BE2C (cell line): Measurements from ENCODE around the gene POFUT1.
A peak's percentile ranks its signal among the peaks of the same experiment; 100 is the strongest.

Source experiments
- DNase-seq: peaks from one replicate; pipeline ENCODE4 v3.0.0-alpha.2; 2020
- H3K27me3 ChIP-seq: fragments of 250-450 bp; sonication (Bioruptor Pico); 2 replicates; pipeline ENCODE4 v1.5.1; 2020; ENCODE audit warnings: mild to moderate bottlenecking
- H3K36me3 ChIP-seq: fragments of 250-450 bp; sonication (Bioruptor Pico); 2 replicates; pipeline ENCODE4 v1.5.1; 2020; ENCODE audit warnings: mild to moderate bottlenecking
- H3K4me1 ChIP-seq: fragments of 250-450 bp; sonication (Bioruptor Pico); 2 replicates; pipeline ENCODE4 v1.5.1; 2020
- H3K4me3 ChIP-seq: 2 replicates; pipeline ENCODE4 v1.5.1; 2011; ENCODE audit warnings: low read depth, low read length
- H3K9me3 ChIP-seq: fragments of 250-450 bp; sonication (Bioruptor Pico); 2 replicates; pipeline ENCODE4 v1.5.1; 2020
- TF ChIP-seq, protein P1 (sequence below): IDR thresholded peaks from 2 replicates; pipeline ENCODE4 v1.5.1; 2012; ENCODE audit warnings: mild to moderate bottlenecking, low read depth, low read length

Gene POFUT1

GRCh38 chr20:32277361-32278198 lies 69.9 kb downstream of the POFUT1 start, which contains the start of gene KIF3B:
Gene KIF3B (plus strand): TSS chr20:32277651. CDS start chr20:32309778, 32,127 bp downstream.
- DNase-seq: peak; percentile 91
- TF ChIP-seq, protein P1, sequence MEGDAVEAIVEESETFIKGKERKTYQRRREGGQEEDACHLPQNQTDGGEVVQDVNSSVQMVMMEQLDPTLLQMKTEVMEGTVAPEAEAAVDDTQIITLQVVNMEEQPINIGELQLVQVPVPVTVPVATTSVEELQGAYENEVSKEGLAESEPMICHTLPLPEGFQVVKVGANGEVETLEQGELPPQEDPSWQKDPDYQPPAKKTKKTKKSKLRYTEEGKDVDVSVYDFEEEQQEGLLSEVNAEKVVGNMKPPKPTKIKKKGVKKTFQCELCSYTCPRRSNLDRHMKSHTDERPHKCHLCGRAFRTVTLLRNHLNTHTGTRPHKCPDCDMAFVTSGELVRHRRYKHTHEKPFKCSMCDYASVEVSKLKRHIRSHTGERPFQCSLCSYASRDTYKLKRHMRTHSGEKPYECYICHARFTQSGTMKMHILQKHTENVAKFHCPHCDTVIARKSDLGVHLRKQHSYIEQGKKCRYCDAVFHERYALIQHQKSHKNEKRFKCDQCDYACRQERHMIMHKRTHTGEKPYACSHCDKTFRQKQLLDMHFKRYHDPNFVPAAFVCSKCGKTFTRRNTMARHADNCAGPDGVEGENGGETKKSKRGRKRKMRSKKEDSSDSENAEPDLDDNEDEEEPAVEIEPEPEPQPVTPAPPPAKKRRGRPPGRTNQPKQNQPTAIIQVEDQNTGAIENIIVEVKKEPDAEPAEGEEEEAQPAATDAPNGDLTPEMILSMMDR: no peak
- Histone ChIP-seq H3K9me3 (no peaks in the 10 kb centered on the region), H3K4me1 (peaks cover 2% of the 10 kb centered on the region; the same call in 1 of the 2 replicates), H3K36me3 (peaks cover 7% of the 10 kb centered on the region; the same call in 1 of the 2 replicates), H3K27me3 (no peaks in the 10 kb centered on the region), H3K4me3 (peak within 1 kb of the TSS; percentile 95)

DNA sequence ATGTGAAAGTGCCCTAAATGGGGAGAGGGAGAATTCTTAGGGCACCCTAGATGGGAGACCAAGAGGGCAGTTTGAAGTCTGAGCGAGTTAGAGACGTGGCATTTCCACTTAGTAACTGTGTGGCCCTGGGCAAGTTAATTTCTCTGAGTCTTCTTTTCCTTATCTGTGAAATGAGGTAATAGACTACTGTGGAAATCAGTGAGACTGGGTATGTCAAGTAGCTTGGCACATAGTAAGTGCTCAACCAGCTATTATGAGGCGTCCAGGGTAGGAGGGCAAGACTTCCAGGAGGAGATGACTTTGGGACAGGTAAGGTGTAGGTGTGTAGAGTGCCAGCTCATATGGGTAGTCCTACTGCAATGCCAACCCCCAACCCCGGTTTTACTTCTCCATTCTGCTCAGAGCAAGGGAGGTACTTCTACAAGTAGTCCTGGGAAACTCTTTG lies 70.5 kb downstream of the POFUT1 start:
- Histone ChIP-seq H3K9me3 (no peaks in the 10 kb centered on the region), H3K4me3 (peak overlapping the region; percentile 95), H3K36me3 (peaks cover 7% of the 10 kb centered on the region; the same call in 1 of the 2 replicates), H3K27me3 (no peaks in the 10 kb centered on the region), H3K4me1 (peaks cover 2% of the 10 kb centered on the region; the same call in 1 of the 2 replicates)
- TF ChIP-seq, protein P1: no peak
- DNase-seq: no peak

DNA sequence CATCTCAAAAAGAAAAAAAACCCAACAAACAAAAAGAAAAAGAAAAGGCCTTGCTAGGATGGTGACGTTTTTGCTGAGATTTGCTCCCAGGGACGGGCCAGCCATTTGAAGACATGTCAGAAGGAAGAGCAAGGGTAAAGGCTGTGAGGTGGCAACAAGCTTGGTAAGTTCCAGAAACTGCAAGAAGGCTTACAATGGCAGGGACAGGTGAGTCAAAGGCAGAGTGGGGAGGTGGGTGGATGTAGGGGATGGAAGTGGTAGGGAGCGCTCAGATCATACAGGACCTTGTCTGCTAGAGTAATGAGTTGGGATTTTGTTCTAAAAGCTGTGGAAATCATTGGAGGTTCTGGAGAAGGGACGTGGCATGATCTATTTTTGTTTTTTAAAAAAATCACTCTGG lies 74.0 kb downstream of the POFUT1 start:
- Histone ChIP-seq H3K27me3 (no peaks in the 10 kb centered on the region), H3K4me3 (no peak overlapping the region), H3K36me3 (peaks cover 7% of the 10 kb centered on the region), H3K4me1 (peaks cover 5% of the 10 kb centered on the region; the same call in 1 of the 2 replicates), H3K9me3 (no peaks in the 10 kb centered on the region)
- TF ChIP-seq, protein P1: no peak
- DNase-seq: no peak

DNA sequence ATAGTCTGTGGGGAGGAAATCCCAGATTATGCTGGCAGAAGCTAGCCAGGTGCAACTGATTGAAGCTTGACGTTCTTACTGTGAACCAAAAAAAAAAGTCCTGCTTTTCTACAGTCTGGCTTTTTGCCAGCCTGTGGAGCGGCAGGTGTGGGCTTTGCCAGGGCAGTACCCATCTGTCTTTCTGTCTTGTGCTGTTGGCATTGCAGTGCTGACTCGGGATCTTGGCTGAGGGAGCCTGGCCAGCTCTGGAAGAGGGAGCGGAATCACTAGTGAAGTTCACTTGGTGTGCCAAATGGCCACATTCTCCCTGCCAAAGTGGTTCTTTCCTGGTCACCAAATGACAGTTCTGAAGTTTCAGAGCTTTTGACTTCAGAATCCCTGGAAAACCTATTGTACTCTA lies 74.8 kb downstream of the POFUT1 start:
- no peak for DNase-seq
- Histone ChIP-seq H3K9me3 (no peaks in the 10 kb centered on the region), H3K27me3 (no peaks in the 10 kb centered on the region), H3K4me3 (no peak overlapping the region), H3K4me1 (peaks cover 5% of the 10 kb centered on the region; the same call in 1 of the 2 replicates), H3K36me3 (peaks cover 7% of the 10 kb centered on the region)
- TF ChIP-seq, protein P1: no peak

DNA sequence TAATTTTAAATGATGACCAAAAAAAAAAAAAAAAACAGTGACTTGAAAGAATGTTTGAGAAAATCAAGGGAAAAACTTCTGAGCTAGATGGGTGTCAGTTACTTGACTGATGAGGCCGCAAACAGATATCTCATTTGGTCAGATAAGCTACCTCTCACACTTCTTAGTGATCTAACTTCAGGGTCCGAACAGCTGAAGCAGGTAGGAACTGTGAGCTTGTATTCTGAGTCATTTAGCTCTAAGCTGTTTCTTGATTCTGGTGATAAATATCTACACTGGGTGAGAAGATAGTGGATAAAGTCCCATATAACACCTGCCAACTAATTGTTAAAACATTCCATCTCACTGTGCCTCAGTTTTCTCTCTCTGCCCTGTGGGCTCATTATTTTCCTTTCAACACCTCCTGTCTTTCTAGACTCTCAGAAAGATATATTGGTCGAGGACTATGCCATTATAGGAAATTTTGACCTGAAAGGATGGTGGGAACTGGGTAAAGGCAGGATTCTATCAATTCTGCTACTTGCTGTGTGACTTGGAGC lies 77.5 kb downstream of the POFUT1 start:
- Histone ChIP-seq H3K27me3 (no peaks in the 10 kb centered on the region), H3K4me1 (peaks cover 5% of the 10 kb centered on the region; the same call in 1 of the 2 replicates), H3K9me3 (no peaks in the 10 kb centered on the region), H3K36me3 (peaks cover 7% of the 10 kb centered on the region), H3K4me3 (no peak overlapping the region)
- DNase-seq: no peak
- TF ChIP-seq, protein P1: no peak
